GM19023 (cell line): ENCODE results near the gene SLC1A4.

Experiments used
- ATAC-seq: cut with Tn5 transposase; IDR thresholded peaks from one replicate; pipeline ENCODE4 v1.9.1; 2021; ENCODE audit warnings: mild to moderate bottlenecking, moderate library complexity; ENCODE audit not compliant: unreplicated experiment

Gene SLC1A4

GRCh38 chr2:65046633-65047407, 57.6 kb downstream of the SLC1A4 start:
- ATAC-seq = no peak

GRCh38 chr2:65049010-65049639, 59.9 kb downstream of the SLC1A4 start:
- ATAC-seq = no peak

GRCh38 chr2:65050931-65051330, 61.7 kb downstream of the SLC1A4 start:
- ATAC-seq = no peak

DNA sequence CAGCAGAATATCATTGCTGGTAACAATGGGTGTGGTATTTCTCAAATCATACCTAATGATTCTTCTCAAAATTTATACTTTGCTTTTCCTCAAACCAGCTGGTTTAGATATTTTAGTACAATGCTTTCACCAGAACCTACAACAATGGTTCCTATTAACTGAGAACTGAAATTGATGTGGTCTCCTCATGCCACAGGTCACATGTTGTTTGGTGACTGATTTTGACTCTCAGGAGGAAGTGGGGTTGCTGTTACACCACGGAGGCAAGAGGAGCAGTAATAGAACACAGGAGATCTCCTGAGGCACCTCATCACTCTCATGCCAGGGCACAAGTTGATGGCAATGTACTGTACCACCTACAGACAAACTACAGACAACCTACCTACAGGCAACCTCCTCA, 64.0 kb downstream of the SLC1A4 start:
- peak; percentile 32 for ATAC-seq

- ATAC-seq = no peak
Measured at GRCh38 chr2:65054749-65055421, 65.7 kb downstream of the SLC1A4 start.

- ATAC-seq = peak; percentile 39
Measured at GRCh38 chr2:65055422-65056214, 66.4 kb downstream of the SLC1A4 start.

DNA sequence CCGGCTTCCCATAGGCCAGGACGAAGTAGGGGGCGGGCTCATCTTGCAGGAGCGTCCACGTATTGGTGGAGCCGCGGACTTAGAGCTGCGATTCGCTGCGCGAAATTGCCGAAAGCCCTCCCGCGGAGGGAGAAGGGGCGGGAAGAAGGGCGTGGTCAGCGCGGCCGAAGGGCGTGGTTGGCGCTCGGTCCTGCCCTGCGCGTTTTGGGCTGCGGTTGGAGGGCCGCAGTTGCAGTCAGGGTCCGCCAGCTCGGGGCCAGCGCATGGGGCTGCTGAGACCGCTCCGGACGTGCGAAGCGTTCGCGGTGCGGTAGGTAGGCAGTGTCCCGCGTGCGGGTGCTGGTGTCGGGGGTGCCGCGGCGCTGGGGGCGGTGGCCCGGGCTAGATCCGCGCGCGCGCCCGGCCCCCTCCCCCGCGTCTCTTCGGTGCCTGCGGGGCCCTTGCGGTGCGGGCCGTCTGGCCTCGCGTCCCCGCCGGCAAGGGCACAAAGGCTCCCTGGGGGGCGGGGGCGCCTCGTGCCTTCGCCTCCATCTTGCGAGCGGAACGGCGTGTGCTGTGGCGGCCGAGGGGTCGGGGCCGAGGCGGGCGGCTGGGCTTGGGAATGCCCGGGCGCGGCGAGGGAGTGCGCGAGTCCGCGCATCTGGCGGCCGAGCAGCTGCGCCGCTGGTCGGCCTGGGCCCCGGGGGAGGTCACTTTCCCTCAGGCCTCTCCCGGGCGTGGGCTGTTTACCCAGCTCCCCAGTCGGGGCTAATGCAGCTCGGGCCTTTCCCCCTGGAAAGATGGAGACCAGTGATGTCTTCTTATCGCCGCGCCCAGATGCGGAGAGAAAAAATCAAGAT, 67.2 kb downstream of the SLC1A4 start, which contains the start of gene CEP68:
Gene CEP68 (plus strand): TSS at position 202 of the 839 bp plus-strand sequence. CDS start 13,029 bp downstream, outside the sequence.
- peak; percentile 86 for ATAC-seq

DNA sequence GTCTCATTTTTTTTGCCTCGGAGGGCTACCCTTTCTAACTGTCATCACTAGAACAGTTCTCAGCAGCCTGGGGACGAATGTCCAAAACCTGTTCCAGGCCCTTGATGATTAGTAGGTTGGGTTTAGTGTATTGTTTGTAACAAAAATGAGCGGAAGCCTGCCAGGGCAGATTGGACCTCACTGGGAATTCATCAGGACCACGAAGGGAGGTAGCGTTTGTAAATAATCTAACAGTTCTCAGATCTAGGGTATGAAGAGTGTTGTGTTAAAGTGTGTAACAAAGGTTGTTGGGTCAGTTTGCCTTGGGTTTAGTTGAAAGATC, 67.8 kb downstream of the SLC1A4 start:
- no peak for ATAC-seq

DNA sequence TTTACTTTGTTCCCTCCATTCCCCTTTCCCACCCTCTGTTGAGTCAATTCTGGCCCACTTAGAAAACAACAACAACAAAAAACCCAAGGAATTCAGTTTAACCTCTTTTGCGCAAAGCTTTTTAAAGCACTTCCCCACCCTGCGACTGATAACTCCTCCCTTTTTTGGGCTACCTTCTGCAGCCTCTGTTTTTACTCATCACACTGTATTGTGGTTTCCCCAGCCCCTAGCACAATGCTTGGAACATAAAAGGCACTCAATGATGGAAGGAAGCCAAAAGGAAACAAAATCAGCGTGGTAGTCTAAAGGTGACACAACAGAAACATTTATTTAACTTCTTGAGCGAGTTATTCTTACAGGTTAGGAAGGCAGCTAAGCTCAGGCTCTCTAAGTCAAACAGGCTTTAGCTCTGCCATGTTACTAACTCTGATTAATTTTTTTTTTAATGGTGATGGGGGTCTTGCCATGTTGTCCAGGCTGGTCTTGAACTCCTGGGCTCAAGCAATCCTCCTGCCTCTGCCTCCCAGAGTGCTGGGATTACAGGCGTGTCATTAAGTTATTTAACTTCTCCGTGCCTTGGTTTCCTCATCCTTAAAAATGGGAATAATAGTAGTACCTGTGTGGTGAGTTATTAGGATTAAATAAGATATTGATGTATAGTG, 68.3 kb downstream of the SLC1A4 start:
- ATAC-seq = no peak

GRCh38 chr2:65059071-65059470, 69.9 kb downstream of the SLC1A4 start:
- ATAC-seq = no peak

DNA sequence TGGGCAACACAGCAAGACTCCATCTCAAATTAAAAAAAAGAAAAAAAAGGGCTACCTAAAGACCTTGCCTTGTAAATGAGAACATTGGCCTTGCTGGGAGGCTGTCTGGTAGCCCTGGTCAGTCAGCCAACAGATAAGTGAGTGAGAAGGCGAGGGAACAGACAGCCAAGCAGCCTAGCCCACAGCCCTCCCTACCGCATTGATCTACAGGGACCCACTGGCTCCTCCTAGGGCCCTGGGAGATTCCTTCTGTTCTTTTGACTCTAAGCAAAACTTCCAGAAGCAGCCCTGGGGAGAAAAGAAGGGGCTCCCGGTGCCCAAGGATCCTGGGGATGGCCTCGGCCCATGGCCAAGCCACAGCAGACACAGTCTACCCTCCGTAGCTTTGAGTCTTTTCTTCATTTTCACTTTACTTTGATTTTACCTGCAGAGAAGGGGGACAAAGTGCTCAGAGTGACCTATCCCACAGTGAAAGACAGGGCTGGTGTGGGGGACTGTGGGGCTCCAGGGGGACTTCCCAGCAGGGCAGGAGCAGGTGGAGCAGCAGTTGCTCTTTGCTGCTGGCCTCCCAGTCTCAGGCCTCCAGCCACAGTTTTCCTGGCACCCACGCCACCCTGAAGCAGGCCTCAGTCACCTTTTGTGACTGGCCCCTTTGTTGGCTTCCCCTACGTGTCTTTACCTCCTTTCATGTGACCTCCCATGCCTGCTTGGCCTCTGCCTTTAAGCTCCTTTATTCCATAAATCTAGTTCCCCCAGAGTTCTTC, 72.1 kb downstream of the SLC1A4 start:
- no peak for ATAC-seq

DNA sequence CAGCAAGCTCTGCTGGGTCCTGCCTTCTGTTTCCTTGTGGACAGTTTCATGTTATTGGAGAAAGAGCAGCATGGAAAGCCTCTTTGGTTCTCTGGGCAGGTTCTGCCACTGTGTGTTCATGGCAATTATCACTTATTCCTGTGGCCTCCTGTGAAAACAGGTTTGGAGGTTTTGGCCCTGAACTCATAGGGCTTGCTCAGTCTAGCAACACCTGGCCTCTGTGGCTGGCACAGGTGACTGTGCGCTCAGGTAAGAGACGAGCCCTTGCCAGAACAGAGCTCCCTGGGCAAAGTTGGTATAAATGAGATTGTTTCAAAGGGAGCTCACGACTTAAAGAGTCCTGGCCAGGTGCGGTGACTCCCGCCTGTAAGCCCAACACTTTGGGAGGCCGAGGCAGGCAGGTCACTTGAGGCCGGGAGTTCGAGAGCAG, 72.7 kb downstream of the SLC1A4 start:
- no peak for ATAC-seq

GRCh38 chr2:65062843-65063825, 73.9 kb downstream of the SLC1A4 start:
- no peak for ATAC-seq

GRCh38 chr2:65064728-65065552, 75.7 kb downstream of the SLC1A4 start:
- peak; percentile 75 for ATAC-seq

GRCh38 chr2:65067806-65068553, 78.8 kb downstream of the SLC1A4 start:
- no peak for ATAC-seq

GRCh38 chr2:65069439-65069824, 80.2 kb downstream of the SLC1A4 start:
- ATAC-seq = no peak
